Esophagus (tissue), 2 donors: ENCODE data around the gene ANGPTL2. TPM values are rescaled to one million over a fixed set of nuclear protein-coding genes. Genes with fewer than 3 reads are reported as not detected.
A peak's percentile ranks its signal among the peaks of the same experiment; 100 is the strongest.

Experiments
- H3K27ac ChIP-seq, 2 donors: one replicate each; pipeline ENCODE4 v1.5.1; 2013; ENCODE audit warnings: low read depth in 2 of 2, mild to moderate bottlenecking in 2 of 2, inconsistent platforms in 1 of 2, low read length in 1 of 2, moderate library complexity in 1 of 2
- H3K27me3 ChIP-seq, 2 donors: one replicate each; pipeline ENCODE4 v1.6.1; 2013; ENCODE audit warnings: low read length in 2 of 2, control low read depth in 1 of 2, mild to moderate bottlenecking in 1 of 2; ENCODE audit not compliant: insufficient read depth in 2 of 2, control insufficient read depth in 1 of 2
- H3K36me3 ChIP-seq, 2 donors: one replicate each; pipeline ENCODE4 v1.6.1; 2013; ENCODE audit warnings: low read length in 1 of 2; ENCODE audit not compliant: control insufficient read depth in 2 of 2, insufficient read depth in 2 of 2
- H3K4me1 ChIP-seq, 2 donors: one replicate each; pipeline ENCODE4 v1.6.1; 2013; ENCODE audit warnings: low read length in 1 of 2; ENCODE audit not compliant: control insufficient read depth in 2 of 2, insufficient read depth in 2 of 2
- H3K4me3 ChIP-seq, 2 donors: one replicate each; pipeline ENCODE4 v1.5.1; 2013; ENCODE audit warnings: low read length in 2 of 2, mild to moderate bottlenecking in 2 of 2, low read depth in 1 of 2, moderate library complexity in 1 of 2
- H3K9me3 ChIP-seq, 2 donors: one replicate each; pipeline ENCODE4 v1.6.1; 2013; ENCODE audit warnings: mild to moderate bottlenecking in 2 of 2, low read depth in 1 of 2, low read length in 1 of 2, moderate library complexity in 1 of 2; ENCODE audit not compliant: control insufficient read depth in 2 of 2, insufficient read depth in 1 of 2
- WGBS, 2 donors: extraction: QIAGEN DNeasy Blood & Tissue Kit; methylation state at CpG; one replicate each; pipeline ENCODE4 v1.1.7; 2013; 5-methylcytosine and 5-hydroxymethylcytosine counted together
- polyA plus RNA-seq, 2 donors: library from polyadenylated mRNA; stranded (reverse); fragments of 200-250 nt; gene quantifications; one replicate each; pipeline ENCODE4 v1.2.3, GENCODE V29; 2013
- donor health status: healthy with polysubstance abuse.
- donor health status: Bipolar disorder and iron deficiency.

The ANGPTL2 gene
- polyA plus RNA-seq, 2 donors: 1.9 to 5.8 TPM

- peaks cover 11 to 20% of the 10 kb centered on the region in 2 donors for H3K4me1 ChIP-seq
Observed at GRCh38 chr9:127112056-127112455, 10.4 kb downstream of the ANGPTL2 start.

GRCh38 chr9:127109212-127109711 is 13.2 kb downstream of the ANGPTL2 start:
- no peaks in the 10 kb centered on the region for H3K9me3 ChIP-seq
- H3K27me3 ChIP-seq: no peaks in the 10 kb centered on the region
- H3K4me3 ChIP-seq: no peak overlapping the region
- no peaks in the 10 kb centered on the region for H3K36me3 ChIP-seq
- 71 to 73% methylated on average over 5 of the region's 5 CpGs for WGBS, 2 donors
- peaks cover 7 to 17% of the 10 kb centered on the region in 2 donors for H3K4me1 ChIP-seq
- H3K27ac ChIP-seq: no peak overlapping the region

More at GRCh38 chr9:127112056-127112455, 10.4 kb downstream of the ANGPTL2 start:
- WGBS, 2 donors: 29 to 49% methylated on average over 7 of the region's 7 CpGs
- no peaks in the 10 kb centered on the region for H3K9me3 ChIP-seq
- peak overlapping the region; percentile 78 to 95 for H3K27ac ChIP-seq
- H3K36me3 ChIP-seq: no peaks in the 10 kb centered on the region
- H3K4me3 ChIP-seq: no peak overlapping the region
- no peaks in the 10 kb centered on the region for H3K27me3 ChIP-seq

- peaks cover 4 to 14% of the 10 kb centered on the region in 2 donors for H3K4me1 ChIP-seq
- H3K36me3 ChIP-seq: no peaks in the 10 kb centered on the region
- 89 to 92% methylated on average over 38 of the region's 38 CpGs for WGBS, 2 donors
- H3K4me3 ChIP-seq: no peak overlapping the region
- no peaks in the 10 kb centered on the region for H3K9me3 ChIP-seq
- H3K27me3 ChIP-seq: no peaks in the 10 kb centered on the region
- H3K27ac ChIP-seq: peak overlapping the region in 1 of 2 donors; percentile 24
Observed at GRCh38 chr9:127107929-127108876, 14.2 kb downstream of the ANGPTL2 start.

- 79 to 84% methylated on average over 11 of the region's 11 CpGs for WGBS, 2 donors
- peaks cover 2 to 6% of the 10 kb centered on the region in 2 donors for H3K4me1 ChIP-seq
Observed at GRCh38 chr9:127107171-127107928, 15.1 kb downstream of the ANGPTL2 start.

GRCh38 chr9:127106466-127106855 is 16.0 kb downstream of the ANGPTL2 start:
- no peak overlapping the region for H3K27ac ChIP-seq
- H3K4me3 ChIP-seq: no peak overlapping the region
- H3K36me3 ChIP-seq: no peaks in the 10 kb centered on the region
- H3K27me3 ChIP-seq: no peaks in the 10 kb centered on the region
- no peaks in the 10 kb centered on the region for H3K4me1 ChIP-seq
- 82 to 86% methylated on average over 4 of the region's 4 CpGs for WGBS, 2 donors
- no peaks in the 10 kb centered on the region for H3K9me3 ChIP-seq

More at GRCh38 chr9:127107171-127107928, 15.1 kb downstream of the ANGPTL2 start:
- peak overlapping the region; percentile 6 to 24 for H3K27ac ChIP-seq
- H3K4me3 ChIP-seq: no peak overlapping the region
- H3K27me3 ChIP-seq: no peaks in the 10 kb centered on the region
- no peaks in the 10 kb centered on the region for H3K36me3 ChIP-seq
- no peaks in the 10 kb centered on the region for H3K9me3 ChIP-seq

- Histone ChIP-seq H3K4me1 (no peaks in the 10 kb centered on the region), H3K9me3 (no peaks in the 10 kb centered on the region), H3K36me3 (no peaks in the 10 kb centered on the region), H3K27me3 (no peaks in the 10 kb centered on the region), H3K4me3 (no peak overlapping the region), H3K27ac (no peak overlapping the region)
- WGBS, 2 donors: 73 to 82% methylated on average over 7 of the region's 7 CpGs
Observed at GRCh38 chr9:127105805-127106465, 16.5 kb downstream of the ANGPTL2 start.

- no peaks in the 10 kb centered on the region for H3K9me3 ChIP-seq
- no peak overlapping the region for H3K4me3 ChIP-seq
- no peaks in the 10 kb centered on the region for H3K27me3 ChIP-seq
- no peak overlapping the region for H3K27ac ChIP-seq
- H3K36me3 ChIP-seq: no peaks in the 10 kb centered on the region
- H3K4me1 ChIP-seq: no peaks in the 10 kb centered on the region
- WGBS, 2 donors: 86 to 92% methylated on average over 7 of the region's 7 CpGs
Observed at GRCh38 chr9:127104581-127105311, 17.7 kb downstream of the ANGPTL2 start.

GRCh38 chr9:127102788-127103187 is 19.6 kb downstream of the ANGPTL2 start:
- Histone ChIP-seq H3K27ac (no peak overlapping the region), H3K9me3 (peaks cover 0 to 1% of the 10 kb centered on the region in 2 donors), H3K36me3 (peaks cover 0 to 2% of the 10 kb centered on the region in 2 donors), H3K27me3 (no peaks in the 10 kb centered on the region), H3K4me1 (no peaks in the 10 kb centered on the region), H3K4me3 (no peak overlapping the region)
- WGBS, 2 donors: 90 to 94% methylated on average over 2 of the region's 2 CpGs
